Measurements from ENCODE around the gene SLC16A7.

SLC16A7 gene

DNA sequence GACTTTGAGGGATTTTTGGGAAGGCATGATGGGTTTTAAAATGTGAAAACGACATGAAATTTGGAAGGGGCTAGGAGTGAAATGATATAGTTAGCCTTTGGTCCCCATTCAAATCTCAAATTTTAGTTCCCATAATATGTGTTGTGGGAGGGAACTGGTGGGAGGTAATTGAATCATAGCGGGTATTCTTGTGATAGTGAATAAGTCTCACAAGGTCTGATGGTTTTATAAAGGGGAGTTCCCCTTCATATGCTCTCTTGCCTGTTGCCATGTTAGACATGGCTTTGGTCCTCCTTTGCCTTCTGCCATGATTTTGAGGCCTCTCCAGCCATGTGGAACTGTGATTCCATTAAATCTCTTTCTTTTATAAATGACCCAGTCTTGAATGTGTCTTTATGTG is 72.8 kb downstream of the SLC16A7 start:
- Histone ChIP-seq H3K4me3 (ENCODE audit: low read depth in 1 of 2, low read length in 2 of 2) (no peak overlapping the region), H4K20me1 (ENCODE audit: insufficient read depth, low read length) (no peaks in the 10 kb centered on the region), H3K27ac (ENCODE audit: low read length) (no peak overlapping the region), H3K36me3 (ENCODE audit: insufficient read depth, low read length) (0 out of 2 replicates have a peak, but pooled peaks cover 7% of the 10 kb centered on the region), H3K9me3 (ENCODE audit: insufficient read depth, low read length, severe bottlenecking) (peaks cover 16% of the 10 kb centered on the region), H3K4me2 (ENCODE audit: insufficient read depth, low read length) (no peak overlapping the region), H2AFZ (ENCODE audit: low read depth, low read length) (no peak overlapping the region), H3K79me2 (ENCODE audit: insufficient read depth, low read length) (no peaks in the 10 kb centered on the region), H3K9ac (ENCODE audit: low read depth, low read length) (no peak overlapping the region), H3K27me3 (ENCODE audit: insufficient read depth, low read length, poor library complexity) (no peaks in the 10 kb centered on the region), H3K4me1 (ENCODE audit: insufficient read depth, low read length) (no peaks in the 10 kb centered on the region)
- ATAC-seq (ENCODE audit: insufficient read depth, low read depth), result no peak
- DNase-seq, result no peak
- TF ChIP-seq CTCF (IDR thresholded peaks at IDR 0.05; ENCODE audit: borderline replicate concordance, extremely low read depth, low read length, poor library complexity, severe bottlenecking) (no peak), EZH2 (IDR thresholded peaks at IDR 0.05; ENCODE audit: borderline replicate concordance, low read depth, low read length, severe bottlenecking) (no peak)

- H3K4me3 ChIP-seq (ENCODE audit: low read depth in 1 of 2, low read length in 2 of 2), result no peak overlapping the region
Observed at GRCh38 chr12:59672273-59672672, 76.4 kb downstream of the SLC16A7 start.

DNA sequence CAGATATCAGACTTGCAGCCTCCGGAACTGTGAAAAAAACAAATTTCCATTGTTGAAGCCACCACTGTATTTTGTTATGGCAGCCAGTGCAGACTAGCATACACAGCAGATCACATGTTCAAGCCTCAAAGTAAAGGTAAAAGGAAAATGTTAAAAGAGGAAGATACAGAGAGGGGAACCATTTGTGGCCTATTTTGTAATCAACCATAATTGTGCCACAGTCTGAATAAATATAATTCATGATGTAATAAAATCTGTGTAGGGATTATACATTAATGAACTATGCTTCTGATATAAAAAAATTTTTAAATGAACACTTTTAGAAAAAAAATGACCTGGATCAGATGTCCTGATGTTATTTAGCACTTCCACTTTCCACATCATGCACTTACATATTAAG is 79.6 kb downstream of the SLC16A7 start:
- Histone ChIP-seq H3K9ac (ENCODE audit: low read depth, low read length) (no peak overlapping the region), H3K36me3 (ENCODE audit: insufficient read depth, low read length) (peaks cover 13% of the 10 kb centered on the region; the same call in 1 of the 2 replicates), H3K4me1 (ENCODE audit: insufficient read depth, low read length) (no peaks in the 10 kb centered on the region), H3K9me3 (ENCODE audit: insufficient read depth, low read length, severe bottlenecking) (peaks cover 16% of the 10 kb centered on the region), H3K79me2 (ENCODE audit: insufficient read depth, low read length) (no peaks in the 10 kb centered on the region), H2AFZ (ENCODE audit: low read depth, low read length) (no peak overlapping the region), H3K4me2 (ENCODE audit: insufficient read depth, low read length) (no peak overlapping the region), H3K27me3 (ENCODE audit: insufficient read depth, low read length, poor library complexity) (no peaks in the 10 kb centered on the region), H4K20me1 (ENCODE audit: insufficient read depth, low read length) (no peaks in the 10 kb centered on the region), H3K27ac (ENCODE audit: low read length) (no peak overlapping the region), H3K4me3 (ENCODE audit: low read depth in 1 of 2, low read length in 2 of 2) (no peak overlapping the region)
- ATAC-seq (ENCODE audit: insufficient read depth, low read depth) (no peak), DNase-seq (no peak)
- no peak for TF ChIP-seq CTCF (IDR thresholded peaks at IDR 0.05; ENCODE audit: borderline replicate concordance, extremely low read depth, low read length, poor library complexity, severe bottlenecking)
- TF ChIP-seq EZH2 (IDR thresholded peaks at IDR 0.05; ENCODE audit: borderline replicate concordance, low read depth, low read length, severe bottlenecking), result no peak

More at GRCh38 chr12:59672273-59672672, 76.4 kb downstream of the SLC16A7 start:
- Histone ChIP-seq H3K9ac (ENCODE audit: low read depth, low read length) (no peak overlapping the region), H3K4me2 (ENCODE audit: insufficient read depth, low read length) (no peak overlapping the region), H3K27ac (ENCODE audit: low read length) (no peak overlapping the region), H3K79me2 (ENCODE audit: insufficient read depth, low read length) (no peaks in the 10 kb centered on the region), H3K9me3 (ENCODE audit: insufficient read depth, low read length, severe bottlenecking) (peaks cover 6% of the 10 kb centered on the region), H3K36me3 (ENCODE audit: insufficient read depth, low read length) (0 out of 2 replicates have a peak, but pooled peaks cover 3% of the 10 kb centered on the region), H3K27me3 (ENCODE audit: insufficient read depth, low read length, poor library complexity) (no peaks in the 10 kb centered on the region), H4K20me1 (ENCODE audit: insufficient read depth, low read length) (no peaks in the 10 kb centered on the region), H3K4me1 (ENCODE audit: insufficient read depth, low read length) (no peaks in the 10 kb centered on the region), H2AFZ (ENCODE audit: low read depth, low read length) (no peak overlapping the region)
- ATAC-seq (ENCODE audit: insufficient read depth, low read depth), result no peak
- no peak for DNase-seq
- TF ChIP-seq EZH2 (IDR thresholded peaks at IDR 0.05; ENCODE audit: borderline replicate concordance, low read depth, low read length, severe bottlenecking) (no peak), CTCF (IDR thresholded peaks at IDR 0.05; ENCODE audit: borderline replicate concordance, extremely low read depth, low read length, poor library complexity, severe bottlenecking) (no peak)

- H3K9me3 ChIP-seq (ENCODE audit: insufficient read depth, low read length, severe bottlenecking), result peaks cover 16% of the 10 kb centered on the region
- no peaks in the 10 kb centered on the region for H3K79me2 ChIP-seq (ENCODE audit: insufficient read depth, low read length)
- peaks cover 13% of the 10 kb centered on the region; the same call in 1 of the 2 replicates for H3K36me3 ChIP-seq (ENCODE audit: insufficient read depth, low read length)
- no peak for DNase-seq
- H3K27me3 ChIP-seq (ENCODE audit: insufficient read depth, low read length, poor library complexity), result no peaks in the 10 kb centered on the region
- H4K20me1 ChIP-seq (ENCODE audit: insufficient read depth, low read length), result no peaks in the 10 kb centered on the region
- no peak overlapping the region for H3K4me3 ChIP-seq (ENCODE audit: low read depth in 1 of 2, low read length in 2 of 2)
- H3K4me2 ChIP-seq (ENCODE audit: insufficient read depth, low read length), result no peak overlapping the region
- no peak for ATAC-seq (ENCODE audit: insufficient read depth, low read depth)
- no peak for TF ChIP-seq CTCF (IDR thresholded peaks at IDR 0.05; ENCODE audit: borderline replicate concordance, extremely low read depth, low read length, poor library complexity, severe bottlenecking)
- no peak for TF ChIP-seq EZH2 (IDR thresholded peaks at IDR 0.05; ENCODE audit: borderline replicate concordance, low read depth, low read length, severe bottlenecking)
- H2AFZ ChIP-seq (ENCODE audit: low read depth, low read length), result no peak overlapping the region
- no peak overlapping the region for H3K9ac ChIP-seq (ENCODE audit: low read depth, low read length)
- no peak overlapping the region for H3K27ac ChIP-seq (ENCODE audit: low read length)
- H3K4me1 ChIP-seq (ENCODE audit: insufficient read depth, low read length), result no peaks in the 10 kb centered on the region
Observed at GRCh38 chr12:59677857-59678256, 82.0 kb downstream of the SLC16A7 start.

Data from DND-41 (cell line).